ENCODE data around the gene FOXQ1.
A peak's percentile ranks its signal among the peaks of the same experiment; 100 is the strongest.
"Not testable (repeated sequence)": the region's sequence is repeated elsewhere in the genome, so short reads cannot be mapped to it uniquely, and the experiment has no call there.

FOXQ1 gene

DNA sequence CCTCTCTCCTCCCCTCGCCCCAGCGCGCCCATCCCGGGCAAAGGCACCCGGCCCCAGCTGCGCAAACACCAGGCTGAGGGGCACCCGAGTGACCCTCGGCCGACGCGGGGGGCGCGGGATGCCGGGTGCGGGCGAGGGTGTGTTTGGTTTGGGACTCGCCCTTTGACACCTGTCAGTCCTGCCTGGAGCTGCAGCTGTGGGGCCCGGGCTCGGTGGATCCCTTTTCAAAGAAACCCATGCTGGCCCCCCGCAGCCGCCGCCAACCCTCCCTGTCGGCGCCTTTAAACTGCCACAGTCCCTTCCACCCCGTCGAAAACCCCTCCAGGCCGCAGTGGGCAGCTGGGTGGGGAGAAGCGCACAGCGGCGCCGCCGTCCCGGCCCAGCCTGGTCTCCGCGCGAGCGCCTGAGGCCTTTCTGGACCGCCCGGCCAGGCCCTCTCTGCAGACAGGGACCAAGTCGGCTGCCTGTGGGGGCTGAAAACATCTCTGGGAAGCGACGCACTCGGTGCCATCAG lies 5.5 kb downstream of the FOXQ1 start:
- no peak for DNase-seq (ENCODE audit: low read depth, low spot score)
- H3K27ac ChIP-seq: no peak overlapping the region

DNA sequence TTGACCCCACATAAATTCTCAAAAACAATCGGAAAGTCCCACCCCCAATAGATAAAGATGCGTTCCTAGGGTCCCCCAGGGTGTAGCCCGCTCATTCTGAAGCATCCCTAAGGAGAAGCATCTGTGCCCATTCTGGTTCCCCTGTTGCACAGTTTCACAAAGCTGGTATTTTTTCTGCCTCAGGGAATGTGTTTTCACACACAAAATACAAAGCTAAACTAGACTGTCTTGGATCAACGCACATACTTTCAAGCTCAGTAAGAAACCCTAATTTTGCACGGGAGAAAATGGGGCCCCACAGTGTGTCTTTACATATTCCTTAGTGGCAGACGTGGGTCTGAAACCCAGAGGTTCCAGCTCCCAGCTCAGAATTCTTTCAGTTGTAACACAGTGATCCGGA lies 6.1 kb downstream of the FOXQ1 start:
- no peak for DNase-seq (ENCODE audit: low read depth, low spot score)
- H3K27ac ChIP-seq: no peak overlapping the region

DNA sequence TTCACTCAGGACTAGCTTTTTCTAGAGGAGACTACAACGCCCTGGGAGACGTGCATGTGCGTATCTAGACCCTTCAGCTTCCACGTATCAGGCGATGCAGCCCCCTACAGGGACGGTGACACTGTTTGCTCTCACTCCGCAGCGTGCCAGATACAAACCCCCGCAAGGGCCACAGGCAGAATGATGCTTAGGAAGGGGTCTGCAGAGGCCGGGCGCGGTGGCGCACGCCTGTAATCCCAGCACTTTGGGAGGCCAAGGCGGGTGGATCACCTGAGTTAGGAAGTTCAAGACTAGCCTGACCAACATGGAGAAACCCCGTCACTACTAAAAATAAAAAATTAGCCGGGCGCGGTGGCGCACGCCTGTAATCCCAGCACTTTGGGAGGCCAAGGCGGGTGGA lies 6.7 kb downstream of the FOXQ1 start:
- H3K27ac ChIP-seq; DNase-seq (ENCODE audit: low read depth, low spot score): not testable (repeated sequence)

DNA sequence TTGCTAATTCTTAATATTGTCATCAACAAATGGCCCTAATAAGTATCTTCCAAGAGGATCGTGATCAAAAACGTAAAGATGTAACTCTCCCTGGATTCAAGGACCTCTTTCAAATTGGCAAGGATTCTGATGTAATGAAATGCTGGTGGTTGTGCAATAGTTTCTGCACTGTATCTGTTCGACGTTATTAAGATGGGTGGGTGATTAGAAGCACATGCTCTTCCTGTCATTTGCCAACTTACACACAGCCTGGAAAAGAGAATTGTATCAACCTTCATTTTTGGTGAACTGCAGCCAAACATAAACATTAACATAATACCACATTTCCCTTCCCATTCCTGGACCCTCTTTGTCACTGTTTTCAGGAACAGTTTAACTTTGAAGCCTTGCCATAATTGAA lies 9.8 kb downstream of the FOXQ1 start:
- H3K27ac ChIP-seq: peak overlapping the region; percentile 64
- no peak for DNase-seq (ENCODE audit: low read depth, low spot score)

DNA sequence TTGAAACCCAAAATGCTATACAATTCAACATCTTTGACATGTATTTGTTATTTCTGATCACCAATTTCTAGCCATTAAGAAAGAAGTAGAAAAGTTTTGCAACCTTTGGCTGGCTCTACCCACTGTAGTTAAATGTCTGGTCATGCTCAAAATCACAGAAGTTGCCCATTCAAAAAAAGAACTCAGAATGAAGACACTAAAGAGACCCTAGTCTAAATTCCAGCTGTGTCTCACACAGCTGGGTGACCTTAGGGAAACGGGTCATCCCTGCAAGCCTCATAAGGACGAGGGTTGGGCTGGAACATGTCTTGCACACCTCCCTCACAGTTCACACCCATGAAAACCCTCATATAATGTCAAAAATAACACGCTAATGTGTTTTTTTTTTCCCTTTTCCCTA lies 10.3 kb downstream of the FOXQ1 start:
- peak overlapping the region; percentile 64 for H3K27ac ChIP-seq

DNA sequence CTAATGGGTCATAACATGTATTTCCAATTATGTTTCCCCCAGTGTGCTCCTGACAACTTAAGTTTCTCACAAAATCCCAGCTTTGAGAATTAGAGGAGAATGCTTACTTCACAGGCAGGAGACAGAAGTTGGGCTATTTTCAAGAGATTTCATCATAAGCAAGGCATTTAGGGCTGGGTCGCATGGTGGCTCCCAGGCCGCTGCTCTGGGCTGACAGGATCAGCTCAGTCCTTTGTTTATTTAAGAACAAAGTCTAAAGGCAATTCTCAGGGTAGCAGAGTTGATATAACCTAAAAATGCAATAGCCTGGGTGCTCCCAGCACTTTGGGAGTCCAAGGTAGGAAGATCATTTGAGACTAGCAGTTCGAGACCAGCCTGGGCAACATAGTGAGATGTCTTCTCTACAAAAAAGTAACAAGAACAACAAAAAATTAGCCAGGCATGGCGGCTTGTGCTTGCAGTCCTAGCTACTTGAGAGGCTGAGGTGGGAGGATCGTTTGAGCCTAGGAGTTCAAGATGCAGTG lies 10.9 kb downstream of the FOXQ1 start:
- peak overlapping the region; percentile 64 for H3K27ac ChIP-seq
- DNase-seq (ENCODE audit: low read depth, low spot score): no peak

More for the DNA sequence above, 10.3 kb downstream of the FOXQ1 start:
- no peak for DNase-seq (ENCODE audit: low read depth, low spot score)

DNA sequence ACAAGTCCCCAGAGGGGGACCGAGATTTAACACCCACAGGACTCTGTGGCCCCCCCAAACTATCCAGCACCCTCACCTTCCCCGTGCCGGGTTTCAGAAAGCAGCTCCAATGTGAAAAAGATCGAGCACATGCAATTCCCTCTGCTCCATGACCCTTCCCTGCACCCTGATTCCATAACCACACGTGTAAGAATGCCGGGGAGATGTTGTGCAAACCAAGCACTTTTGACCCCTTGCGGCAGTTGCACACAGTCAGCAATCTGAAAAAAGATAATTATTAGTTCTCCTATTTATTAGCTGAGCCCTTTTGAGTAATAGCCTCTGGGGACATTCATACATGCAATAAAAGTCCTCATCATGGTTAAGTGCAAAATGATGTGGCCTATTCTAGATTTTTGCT lies 13.0 kb downstream of the FOXQ1 start:
- DNase-seq (ENCODE audit: low read depth, low spot score): no peak
- peak overlapping the region; percentile 94 for H3K27ac ChIP-seq

DNA sequence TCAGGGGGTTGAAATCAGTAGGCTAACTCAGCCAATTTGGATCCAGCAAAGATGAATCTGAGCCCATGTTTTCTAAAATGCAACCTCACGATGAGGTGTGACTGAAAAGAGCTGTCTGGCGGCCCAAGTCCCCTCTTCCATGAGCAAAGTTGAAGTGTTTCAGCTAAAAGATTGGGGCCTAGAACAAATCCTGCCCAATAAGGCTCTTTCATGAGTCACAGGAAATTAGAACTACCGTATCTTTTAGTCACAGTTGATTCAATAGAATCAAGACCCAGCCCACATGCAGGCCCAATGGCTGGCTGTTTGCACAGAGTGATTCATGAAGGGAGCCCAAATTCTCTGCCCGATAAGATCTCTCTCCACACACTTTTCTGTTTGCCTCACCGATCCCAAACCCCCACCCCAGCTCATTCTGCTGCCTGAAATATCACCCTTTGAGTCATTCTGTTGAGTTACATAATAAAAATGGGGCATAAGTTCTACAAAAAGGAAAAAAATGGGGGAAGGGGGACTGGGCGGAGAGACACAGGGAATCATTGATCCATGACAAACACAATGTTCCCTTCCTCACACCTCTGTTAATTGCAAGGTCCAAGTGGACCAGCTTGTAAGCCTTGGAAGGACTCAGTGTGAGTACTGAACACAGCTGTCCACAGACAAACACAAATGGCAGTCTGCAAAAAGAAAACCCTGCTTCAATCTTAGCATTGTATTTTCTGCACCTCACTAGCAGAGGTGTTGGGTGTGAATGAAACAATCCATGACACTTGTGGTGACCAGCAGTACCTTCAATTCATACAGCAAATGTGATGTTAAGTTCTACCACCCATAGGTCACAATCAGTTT lies 13.8 kb downstream of the FOXQ1 start:
- peak overlapping the region; percentile 94 for H3K27ac ChIP-seq
- peak; percentile 94 for DNase-seq (ENCODE audit: low read depth, low spot score)

DNA sequence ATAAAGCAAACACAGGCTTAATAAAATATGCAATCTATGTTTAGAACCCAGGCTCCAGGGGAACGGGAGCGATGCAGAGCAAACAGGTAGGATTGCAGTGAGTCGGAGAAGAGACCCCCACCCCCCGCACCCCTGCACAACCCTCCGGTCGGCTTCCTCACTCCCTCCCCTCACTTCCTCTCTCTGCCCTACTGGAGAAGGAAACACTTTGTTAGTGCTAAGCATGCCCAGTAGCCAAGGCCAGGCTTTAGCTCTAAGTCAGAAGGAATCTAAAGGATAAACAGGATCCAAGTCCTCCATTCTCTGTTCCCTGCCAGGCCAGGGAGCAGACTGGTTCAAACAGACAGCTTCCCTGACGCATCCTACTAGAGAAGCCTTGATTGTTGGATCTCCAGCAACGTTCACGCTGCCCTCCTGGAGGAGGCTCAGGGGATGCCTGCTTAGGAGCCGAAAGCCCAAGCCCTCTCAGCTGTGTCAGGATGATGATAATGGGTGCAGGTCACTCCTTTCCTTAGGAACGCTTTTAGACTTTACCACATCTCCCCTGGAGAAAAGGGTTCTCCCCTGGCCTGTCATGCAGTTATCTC lies 14.7 kb downstream of the FOXQ1 start:
- peak overlapping the region; percentile 94 for H3K27ac ChIP-seq
- DNase-seq (ENCODE audit: low read depth, low spot score): no peak

DNA sequence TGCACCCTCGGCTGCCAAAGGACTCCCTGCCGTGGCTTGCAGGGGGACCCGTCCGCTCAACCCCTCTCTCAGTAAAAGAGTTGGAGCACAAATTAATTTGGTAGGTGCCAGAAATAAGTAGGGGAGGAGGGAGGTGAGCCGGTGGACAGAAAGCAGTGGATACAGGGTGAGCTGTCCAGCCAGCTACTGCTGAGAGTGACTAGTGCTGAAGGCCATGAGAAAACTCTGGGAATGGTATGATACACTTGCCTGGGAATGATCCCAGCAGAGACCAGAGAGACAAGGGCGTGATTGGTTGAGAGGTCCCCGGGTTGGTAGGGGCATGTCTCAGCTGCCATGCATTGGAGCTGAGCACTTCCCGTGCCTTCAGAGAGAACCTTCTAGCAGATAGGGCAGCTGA lies 15.7 kb downstream of the FOXQ1 start:
- DNase-seq (ENCODE audit: low read depth, low spot score): no peak
- H3K27ac ChIP-seq: peak overlapping the region; percentile 21

DNA sequence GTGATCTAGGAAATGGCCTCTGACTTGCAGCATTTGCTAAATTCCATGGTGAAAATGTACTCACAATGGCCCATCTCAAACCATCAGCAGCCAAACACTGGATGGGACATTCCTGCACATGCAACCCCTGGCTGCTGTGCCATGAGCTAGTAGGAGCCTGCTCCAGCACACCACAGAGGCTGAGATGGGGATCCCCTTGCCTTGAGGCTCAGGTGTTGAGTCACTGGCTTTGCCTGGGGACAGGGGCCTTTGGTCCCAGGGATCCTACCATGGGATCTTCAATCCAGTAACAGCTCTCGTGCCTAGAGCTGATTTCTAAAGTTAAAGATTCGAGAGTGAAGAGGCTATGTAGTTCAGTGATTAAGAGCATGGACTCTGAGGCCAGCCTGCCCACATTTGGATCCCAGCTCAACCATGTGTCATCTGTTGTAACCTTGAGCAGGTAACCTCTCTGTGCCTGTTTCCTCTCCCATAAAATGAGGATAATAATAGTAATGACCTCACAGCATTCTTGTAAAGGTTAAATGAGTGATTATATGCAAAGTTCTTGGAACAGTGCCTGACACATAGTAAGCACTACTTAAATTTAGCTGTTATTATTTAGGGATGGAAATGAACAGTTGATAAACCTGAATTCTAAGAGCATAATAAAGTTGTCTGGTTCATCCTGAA lies 16.4 kb downstream of the FOXQ1 start:
- H3K27ac ChIP-seq: peak overlapping the region; percentile 21
- DNase-seq (ENCODE audit: low read depth, low spot score): no peak

DNA sequence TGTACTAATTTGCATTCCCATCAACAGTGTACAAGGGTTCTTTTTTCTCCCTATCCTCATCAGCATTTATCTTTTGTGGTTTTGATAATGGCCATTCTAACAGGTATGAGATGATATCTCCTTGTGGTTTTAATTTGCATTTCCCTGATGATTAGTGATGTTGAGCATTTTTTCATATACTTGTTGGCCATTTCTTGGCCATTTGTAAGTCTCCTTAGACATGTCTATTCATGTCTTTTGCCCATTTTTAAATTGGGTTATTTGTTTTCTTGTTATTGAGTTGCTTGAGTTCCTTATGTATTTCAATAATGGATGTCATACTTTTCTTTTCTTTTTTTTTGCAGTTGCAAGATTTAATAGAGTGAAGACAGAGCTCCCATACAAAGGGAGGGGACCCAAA lies 17.8 kb downstream of the FOXQ1 start:
- no peak overlapping the region for H3K27ac ChIP-seq
- no peak for DNase-seq (ENCODE audit: low read depth, low spot score)

DNA sequence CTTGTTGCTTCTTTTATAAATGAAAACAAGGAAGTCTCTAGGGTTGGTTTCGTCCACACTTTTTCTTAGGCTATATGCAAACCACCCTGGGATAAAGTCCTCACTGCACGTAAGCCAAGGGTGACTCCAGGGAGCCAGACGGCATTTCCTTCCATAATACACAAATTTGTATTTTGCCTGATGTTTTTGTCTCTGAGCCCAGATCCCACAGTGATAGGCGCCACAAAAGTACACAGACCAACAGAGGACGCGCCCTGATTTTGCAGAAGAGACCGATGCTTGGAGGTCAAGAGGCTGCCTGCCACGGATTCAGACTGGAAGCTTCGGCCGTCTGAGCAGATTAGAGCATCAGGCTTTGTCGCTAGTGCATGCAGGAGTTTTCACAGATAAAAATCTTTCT lies 22.8 kb downstream of the FOXQ1 start:
- DNase-seq (ENCODE audit: low read depth, low spot score): no peak
- peak overlapping the region; percentile 81 for H3K27ac ChIP-seq

DNA sequence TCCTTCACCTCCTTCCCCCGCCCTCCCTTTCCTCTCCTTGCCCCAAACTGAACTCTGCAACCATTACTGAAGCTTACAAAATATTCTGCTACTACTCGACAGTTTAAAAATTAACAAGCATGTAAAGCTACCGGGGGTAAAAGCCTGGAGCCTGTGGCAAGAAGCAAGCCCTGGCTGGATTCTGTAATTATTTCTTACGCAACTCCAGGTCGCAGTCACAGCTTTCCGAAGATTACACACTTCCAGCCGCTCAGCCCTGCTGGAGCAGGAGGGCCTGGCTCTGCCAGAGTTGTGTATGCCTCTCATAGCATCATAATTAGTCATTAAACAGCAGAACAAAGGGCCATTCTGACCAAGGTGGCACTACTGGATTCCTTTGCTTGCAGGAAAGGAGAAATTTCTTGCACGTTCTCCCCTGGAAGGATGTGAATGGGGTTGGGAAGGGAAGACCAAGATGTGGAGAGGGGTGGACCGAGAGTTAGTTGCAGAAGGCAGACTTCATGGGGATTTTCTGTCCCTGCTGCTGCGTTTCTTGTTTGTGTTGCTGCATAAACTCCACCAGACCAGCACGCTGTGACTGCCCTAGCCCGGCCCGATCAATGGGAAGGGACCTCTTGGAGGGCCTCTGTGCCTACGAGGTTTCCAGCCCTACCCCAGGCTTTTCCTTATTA lies 23.6 kb downstream of the FOXQ1 start:
- DNase-seq (ENCODE audit: low read depth, low spot score): peak; percentile 91
- H3K27ac ChIP-seq: peak overlapping the region; percentile 81

DNA sequence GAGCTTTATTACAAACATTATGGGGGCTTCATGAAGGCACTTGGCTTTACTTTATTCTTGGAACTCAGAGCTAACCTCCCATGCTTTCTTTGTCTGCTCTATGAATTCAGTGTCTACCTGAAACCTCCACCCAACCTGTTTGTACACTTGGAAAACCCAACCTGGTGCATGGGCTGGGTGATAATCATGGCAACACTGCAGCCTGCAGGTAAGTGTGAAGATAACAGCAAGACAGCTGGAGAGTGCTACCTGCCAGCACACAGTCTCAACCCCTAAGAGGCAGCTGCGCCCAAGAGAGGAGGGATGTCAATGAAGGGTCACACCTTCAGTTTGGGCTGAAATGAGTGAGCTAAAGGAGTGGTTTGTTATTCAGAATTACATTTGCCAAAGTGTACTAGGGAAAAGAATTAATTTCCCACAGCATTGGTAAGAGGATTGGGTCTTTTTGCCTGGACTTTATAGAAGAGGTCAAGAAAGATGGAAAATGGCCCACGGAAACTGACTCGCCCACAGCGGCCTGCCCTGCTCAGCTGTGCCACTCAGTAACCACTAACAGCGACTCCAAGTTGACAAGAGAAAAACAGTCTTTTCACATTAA lies 24.4 kb downstream of the FOXQ1 start:
- DNase-seq (ENCODE audit: low read depth, low spot score): peak; percentile 79
- peak overlapping the region; percentile 81 for H3K27ac ChIP-seq

DNA sequence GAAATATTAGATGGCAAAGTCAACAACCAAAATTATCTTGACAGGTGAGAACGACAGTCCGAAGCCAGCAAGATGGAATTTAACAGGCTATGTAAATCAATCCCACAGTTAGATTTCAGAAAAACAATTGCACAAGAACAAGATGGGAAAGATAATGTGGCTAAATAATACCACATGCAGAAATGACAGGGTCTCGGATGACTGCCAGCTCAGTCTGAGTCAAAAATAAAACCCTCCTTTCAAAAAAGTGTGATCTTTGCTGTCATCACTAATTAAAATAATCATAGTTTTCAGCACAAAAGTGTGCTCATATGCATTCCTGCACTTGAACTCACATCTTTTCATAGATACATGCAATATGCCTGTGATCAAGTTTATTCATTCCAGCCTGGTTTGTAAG lies 25.9 kb downstream of the FOXQ1 start:
- no peak overlapping the region for H3K27ac ChIP-seq
- no peak for DNase-seq (ENCODE audit: low read depth, low spot score)

DNA sequence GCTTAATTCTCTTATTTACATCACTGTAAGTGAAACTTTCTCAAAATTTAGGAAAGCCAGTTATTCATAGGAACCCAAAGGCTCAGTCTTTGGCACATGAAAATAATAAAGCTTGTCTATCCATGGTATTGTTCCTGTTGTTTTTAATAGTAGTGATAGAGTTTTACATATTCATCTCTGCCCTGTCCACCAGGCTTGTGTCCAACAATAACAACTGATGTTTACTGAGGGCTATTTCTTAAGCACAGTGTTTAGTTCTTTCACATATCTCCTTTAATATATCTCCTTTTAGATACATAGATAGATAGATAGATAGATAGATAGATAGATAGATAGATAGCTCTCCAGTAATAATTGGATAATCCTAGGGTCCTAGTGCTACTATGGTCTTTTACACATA lies 34.2 kb downstream of the FOXQ1 start:
- H3K27ac ChIP-seq: no peak overlapping the region
- DNase-seq (ENCODE audit: low read depth, low spot score): no peak

DNA sequence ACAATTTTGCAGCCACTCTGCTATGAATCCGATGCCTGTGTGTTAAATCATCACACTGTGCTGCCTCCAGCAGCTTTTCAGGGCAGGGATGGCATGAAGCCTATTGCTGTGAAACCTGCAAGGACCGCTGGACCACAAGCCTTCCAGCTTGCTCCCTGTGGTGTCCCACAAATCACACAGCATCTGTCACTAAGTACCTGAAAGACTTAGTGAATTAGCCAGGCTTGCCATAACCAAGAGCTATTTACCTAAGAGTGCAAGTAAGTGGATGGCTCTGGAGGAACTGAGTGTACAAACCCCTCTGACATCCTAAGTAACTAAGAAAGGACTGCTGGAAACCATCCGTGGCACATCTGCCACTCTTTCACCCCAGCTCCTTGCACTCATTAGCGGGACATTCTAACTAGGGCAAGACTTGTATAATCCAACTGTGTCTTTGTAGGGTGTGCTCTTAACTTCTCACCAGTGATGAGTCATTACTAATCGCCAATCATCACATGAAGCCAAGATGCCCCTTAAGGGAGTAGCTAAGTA lies 34.7 kb downstream of the FOXQ1 start:
- no peak overlapping the region for H3K27ac ChIP-seq
- no peak for DNase-seq (ENCODE audit: low read depth, low spot score)

DNA sequence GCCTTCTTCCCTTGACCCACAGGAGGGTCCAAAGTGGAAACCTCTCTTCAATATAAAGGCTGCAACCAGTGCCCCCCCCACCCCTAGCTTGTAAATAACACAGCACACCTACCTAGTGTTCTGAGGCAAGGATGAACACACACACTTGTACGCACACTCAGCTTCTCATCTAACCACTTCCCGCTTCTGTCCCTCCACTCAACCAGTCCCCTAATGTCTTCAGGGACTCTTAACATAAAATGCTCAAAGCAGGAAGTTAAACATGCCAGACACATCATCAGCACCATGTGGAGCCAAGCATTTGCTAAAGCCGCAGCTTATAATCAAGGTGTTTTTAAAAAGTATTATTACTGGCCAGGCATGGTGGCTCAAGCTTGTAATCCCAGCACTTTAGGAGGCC lies 35.3 kb downstream of the FOXQ1 start:
- no peak overlapping the region for H3K27ac ChIP-seq
- no peak for DNase-seq (ENCODE audit: low read depth, low spot score)

DNA sequence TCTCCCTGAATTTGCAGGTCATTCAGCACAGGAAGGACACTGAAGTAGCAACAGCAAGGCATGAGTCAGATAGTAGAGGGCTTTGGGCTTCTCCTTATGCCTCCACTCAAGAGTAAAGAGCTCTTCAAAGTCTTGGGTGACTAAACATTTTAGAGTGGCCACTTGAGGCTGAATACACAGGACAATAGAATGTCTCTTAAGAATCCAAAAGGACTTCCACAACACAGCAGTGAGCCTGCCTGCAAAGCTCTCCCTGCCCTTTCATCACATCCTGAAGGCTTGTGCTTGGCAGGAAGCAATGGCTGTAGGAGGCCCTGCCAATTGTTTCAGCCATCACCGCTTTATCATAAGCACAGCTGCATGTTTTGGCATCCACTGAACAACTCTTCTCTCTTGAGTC lies 36.8 kb downstream of the FOXQ1 start:
- H3K27ac ChIP-seq: no peak overlapping the region
- no peak for DNase-seq (ENCODE audit: low read depth, low spot score)

Data from epithelial cell of prostate (primary cell).